ENCODE measurements around the gene ZNF423.
"Not testable (repeated sequence)": the region's sequence is repeated elsewhere in the genome, so short reads cannot be mapped to it uniquely, and the experiment has no call there.

ZNF423 gene

DNA sequence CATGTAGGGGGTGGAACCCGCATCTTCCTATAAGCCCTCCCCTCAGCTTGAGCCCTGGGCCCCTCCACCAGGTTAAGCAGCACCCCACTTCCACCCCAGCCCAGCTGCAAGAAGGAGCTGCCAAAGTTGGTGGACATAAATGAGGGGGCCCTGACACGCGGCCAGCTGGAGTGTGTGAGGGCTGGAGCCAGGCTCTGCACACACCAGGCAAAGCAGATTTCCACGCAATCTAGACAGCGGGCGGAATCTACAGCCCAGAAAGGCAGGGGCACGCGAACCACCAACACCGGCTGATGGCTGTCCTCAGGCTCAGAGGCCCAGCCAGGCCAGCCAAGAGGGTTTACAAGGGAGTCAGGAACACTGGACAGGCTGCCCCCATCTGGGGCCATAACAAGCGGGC, 171.2 kb downstream of the ZNF423 start:
- DNase-seq = no peak

DNA sequence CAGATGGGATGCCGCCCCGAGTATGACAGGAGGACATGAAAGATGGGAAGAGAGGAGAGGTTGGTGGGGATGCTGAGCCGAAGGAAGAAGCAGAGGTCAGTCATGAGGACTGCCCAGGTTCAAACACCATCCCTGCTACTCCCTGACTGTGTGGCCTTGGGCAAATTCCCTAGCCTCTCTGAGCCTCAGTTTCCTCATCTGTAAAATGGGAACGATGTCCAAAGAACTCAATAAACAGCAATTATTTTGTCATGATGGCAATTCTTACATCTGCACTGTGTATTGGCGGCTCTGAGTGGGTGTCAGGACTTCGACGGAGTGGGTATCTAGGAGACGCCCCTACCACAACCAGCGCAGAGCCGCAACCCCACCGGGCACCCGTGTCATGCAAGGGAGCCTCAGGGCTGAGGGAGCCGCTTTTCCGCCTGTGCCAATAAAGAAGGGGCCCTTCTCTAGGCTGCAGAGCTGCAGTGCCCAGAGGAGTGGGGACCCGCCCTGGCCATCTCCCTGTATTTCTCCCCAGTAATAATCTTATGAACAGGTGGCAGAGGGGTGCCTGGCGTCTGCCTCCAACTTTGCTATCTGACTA, 173.2 kb downstream of the ZNF423 start:
- DNase-seq = no peak

DNA sequence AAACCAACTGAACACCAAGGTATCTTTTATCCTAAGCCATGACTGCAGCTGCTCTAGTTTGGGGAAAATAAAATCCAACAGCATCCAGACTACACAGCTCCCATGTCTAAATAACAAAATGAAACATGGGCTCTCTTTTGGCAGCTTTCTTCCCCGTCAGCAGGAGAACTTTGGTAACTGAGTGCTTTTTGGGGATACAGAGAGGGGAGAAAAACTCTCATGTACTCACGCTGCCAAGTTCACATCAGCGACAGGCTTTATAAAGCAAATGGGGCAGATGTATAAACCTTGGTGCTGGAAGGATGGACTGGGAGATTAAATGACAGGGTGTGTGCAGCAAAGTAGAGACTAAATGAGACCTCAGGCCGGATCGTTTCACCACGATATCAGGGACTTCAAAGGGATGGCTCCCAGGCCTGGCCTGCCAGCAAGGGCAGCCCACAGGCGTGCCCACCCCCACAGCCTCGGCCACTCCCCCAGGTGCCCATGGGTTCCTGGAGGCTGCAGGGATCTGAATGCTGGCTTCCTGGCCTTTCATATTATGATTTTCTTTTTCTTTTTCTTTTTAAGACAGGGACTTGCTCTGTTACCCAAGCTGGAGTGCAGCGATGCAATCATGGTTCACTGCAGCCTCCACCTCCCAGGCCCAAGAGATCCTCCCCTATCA, 174.6 kb downstream of the ZNF423 start:
- DNase-seq = no peak

DNA sequence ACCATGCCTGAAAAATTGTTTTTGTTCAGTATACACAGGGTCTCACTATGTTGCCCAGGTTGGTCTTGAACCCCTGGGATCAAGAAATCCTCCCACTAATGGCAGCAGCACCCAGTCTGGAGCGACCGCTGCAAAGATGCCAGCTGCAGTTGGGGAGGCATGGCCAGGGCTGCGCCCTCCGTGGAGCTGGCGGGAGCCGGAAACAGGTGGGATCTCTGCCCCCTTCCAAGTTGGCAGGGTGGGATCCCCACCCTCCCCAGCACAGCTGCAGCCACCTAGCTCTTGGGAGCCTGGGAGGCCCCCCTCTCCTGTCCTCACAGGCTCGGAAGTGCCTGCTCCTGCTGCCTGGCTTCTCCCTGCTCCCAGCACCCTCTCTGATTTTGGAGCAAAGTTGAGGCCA, 176.8 kb downstream of the ZNF423 start:
- no peak for DNase-seq

GRCh38 chr16:49677661-49678060, 178.3 kb downstream of the ZNF423 start:
- DNase-seq = not testable (repeated sequence)

- DNase-seq = no peak
Measured at GRCh38 chr16:49675413-49675812, 180.5 kb downstream of the ZNF423 start.

DNA sequence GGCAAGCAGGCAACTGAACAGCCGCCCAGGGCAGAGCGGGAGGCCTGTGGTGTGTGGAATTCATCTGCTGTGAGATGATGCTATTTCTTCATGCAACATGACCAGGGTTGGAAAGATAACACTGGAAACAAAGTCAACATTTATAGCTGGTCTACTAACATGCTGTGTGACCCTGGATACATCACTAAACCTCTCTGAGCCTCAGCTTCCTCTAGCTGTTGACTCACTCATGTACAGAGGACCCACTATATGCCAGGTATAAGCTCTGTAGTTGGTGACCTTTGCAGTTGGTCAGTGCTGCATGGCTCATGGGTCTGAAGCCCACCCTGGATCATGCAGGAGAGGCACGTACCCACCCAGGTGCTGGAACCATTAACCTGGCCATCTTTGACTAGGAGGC, 180.9 kb downstream of the ZNF423 start:
- DNase-seq = no peak

- no peak for DNase-seq
Measured at GRCh38 chr16:49674351-49674851, 181.5 kb downstream of the ZNF423 start.

DNA sequence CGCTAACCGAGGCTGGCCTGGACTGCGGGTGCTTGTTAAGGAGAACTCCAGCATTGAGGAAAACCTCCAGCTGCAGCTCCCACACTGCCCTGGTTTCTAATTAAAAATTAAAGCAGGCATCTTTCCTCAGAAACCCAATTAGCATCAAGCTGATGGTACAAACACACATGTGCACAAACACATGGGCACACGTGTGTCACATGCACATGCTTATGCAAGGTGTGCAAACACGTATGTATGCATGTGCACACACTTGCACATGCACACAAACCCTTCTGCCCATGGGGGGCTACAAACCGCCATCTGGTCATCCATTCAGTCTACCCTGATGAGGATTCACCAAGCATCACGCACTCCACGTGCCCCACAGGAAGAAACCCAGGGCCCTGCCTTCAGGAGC, 182.5 kb downstream of the ZNF423 start:
- no peak for DNase-seq

DNA sequence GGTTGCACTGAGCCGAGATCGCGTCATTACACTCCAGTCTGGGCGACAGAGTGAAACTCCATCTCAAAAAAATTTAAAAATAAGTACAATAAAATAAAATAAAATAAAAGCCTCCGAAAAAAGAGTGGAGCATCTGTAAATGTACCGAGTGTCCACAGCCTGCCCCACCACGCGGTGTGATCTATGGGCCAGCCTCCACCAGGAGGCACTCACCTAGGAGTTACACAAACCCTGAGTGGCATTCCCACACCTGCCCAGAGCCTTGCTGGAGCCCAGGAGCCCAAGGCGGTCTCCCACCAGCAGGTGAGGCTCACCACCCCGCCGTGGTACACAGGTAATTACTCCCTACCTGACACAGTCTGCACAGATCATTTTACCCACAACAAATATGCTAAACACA, 183.2 kb downstream of the ZNF423 start:
- no peak for DNase-seq

DNA sequence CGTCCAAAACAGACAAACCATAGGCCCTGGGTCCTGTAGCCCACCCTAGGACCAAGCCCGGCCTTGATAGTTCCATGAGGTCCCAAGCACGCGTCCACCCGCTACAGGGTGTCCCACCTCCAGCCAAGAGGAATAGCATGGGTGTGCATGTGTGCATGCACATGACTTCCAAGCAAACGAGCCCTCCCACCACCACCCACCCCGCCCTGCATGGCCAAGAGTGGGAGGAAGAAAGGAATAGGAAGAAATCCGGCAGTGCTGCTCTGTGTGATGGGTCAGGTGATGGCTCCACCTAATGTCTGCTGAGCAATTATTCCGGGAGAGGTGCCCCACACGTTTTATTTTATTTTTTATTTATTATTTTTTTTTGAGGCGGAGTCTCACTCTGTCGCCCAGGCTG, 184.6 kb downstream of the ZNF423 start:
- DNase-seq = no peak

GRCh38 chr16:49670627-49671026, 185.3 kb downstream of the ZNF423 start:
- no peak for DNase-seq

DNA sequence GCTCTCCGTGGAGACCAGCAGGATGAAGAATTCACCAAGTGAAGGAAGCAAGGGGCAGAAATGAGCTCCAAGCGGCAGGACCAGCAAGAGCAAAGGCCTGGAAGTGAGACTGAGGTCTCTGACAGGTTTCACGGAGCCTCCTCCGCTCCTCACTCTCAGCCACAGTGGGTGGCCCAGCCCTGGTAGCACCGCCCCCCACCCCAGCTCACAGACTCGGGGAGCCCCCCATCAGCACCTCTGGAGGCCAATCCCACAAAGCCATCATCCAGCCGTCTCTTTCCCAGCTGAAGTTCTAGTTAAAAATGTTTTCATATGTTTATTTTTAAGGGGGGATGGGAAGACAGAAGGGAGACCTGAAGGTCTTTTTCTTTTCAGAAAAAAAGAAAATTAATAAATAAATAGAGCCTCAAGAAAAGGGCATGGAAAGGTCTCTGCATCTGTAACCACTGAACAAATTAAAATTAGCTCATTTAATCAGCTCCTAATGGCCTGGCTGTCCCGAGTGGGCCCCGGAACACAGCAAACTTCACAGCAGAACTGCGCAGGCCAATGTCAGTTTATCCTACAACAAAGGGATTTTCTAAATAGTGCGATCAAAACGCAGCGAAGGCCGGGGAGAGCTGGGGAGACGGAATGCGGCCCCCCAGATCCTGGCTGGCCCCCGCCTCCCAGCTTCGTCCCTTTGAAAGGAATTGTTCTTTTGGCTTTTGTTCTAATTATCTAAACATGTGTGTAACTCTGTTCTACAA, 190.3 kb downstream of the ZNF423 start:
- DNase-seq = no peak

- DNase-seq = no peak
Measured at GRCh38 chr16:49664221-49665215, 191.4 kb downstream of the ZNF423 start.

- no peak for DNase-seq
Measured at GRCh38 chr16:49663081-49664065, 192.5 kb downstream of the ZNF423 start.

DNA sequence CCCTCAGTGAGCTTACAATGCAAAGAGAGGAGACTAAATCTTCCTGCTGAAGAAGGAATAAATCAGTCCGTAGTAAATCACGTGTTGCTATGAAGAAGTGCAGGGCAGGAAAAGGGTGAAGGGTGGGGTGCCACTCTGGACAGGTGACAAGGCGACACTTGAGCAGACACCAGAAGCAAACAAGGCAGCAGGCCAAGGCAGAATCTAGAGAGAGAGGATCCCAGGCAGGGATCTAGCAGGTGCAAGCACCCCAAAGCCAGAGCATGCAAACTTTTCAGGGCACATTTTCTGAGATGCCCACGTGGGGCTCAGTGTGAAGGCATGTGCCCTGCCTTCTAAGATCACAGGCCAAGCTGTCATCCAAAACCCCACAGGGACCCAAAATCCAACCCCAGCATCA, 193.3 kb downstream of the ZNF423 start:
- DNase-seq = no peak

DNA sequence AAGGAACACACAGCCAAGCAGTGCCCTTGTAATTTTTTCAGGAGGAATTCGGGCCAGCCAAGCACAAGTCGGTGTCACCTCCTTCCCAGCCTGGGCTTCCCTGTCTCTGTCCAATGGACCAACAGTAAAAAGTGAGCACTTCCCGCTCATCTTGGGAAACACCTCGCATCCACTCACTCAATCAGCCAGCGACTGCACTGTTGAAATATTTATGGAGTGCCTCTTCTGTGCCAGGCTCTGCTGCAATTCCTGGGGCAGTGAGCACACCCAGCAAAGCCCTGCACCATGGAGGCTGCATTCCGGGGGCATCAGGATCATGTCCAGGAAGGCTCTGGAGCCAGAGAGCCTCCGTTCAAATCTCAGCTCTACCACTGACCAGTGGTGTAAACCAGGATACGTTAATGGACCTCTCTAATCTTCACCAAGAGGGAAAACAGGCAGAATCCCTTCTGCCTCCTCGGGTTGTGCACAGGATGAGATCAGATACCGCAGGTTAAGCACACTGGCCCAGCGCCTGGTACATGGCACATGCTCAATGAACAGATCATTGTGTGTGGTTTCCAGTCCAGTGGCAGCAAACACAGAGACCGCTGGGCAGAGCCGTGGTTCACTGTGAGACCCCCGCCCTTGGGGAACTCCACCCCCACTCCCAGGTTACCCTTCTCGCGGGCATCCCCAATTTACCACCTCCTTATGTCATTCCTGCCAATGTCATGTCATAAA, 194.3 kb downstream of the ZNF423 start:
- DNase-seq = no peak

GRCh38 chr16:49660626-49661025, 195.3 kb downstream of the ZNF423 start:
- DNase-seq = no peak

DNA sequence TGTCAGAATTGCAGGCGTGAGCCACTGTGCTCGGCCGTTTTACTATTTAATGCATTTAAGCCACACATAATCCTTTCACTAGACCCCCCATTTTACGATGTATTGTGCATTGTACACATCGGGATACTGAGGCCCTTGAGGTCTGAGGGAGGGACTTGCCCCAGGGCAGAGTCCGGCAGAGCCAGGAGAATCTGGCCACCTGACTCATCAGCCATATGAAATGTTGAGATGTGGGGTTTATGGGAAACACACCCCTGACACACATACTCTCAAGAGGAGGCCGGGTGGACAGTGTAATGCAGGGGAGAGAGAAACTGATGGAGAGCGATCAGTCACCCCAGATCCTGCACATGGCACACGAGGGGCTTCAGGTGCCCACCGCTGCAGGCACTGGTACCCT, 196.6 kb downstream of the ZNF423 start:
- no peak for DNase-seq

GRCh38 chr16:49658531-49658930, 197.4 kb downstream of the ZNF423 start:
- DNase-seq = no peak
